GM12891 (cell line): ENCODE measurements around the gene YARS1.

ENCODE experiments used
- PAX5 ChIP-seq: IDR thresholded peaks from 2 replicates; pipeline ENCODE4 v1.6.1; 2011; ENCODE audit warnings: low read length, moderate library complexity, mild to moderate bottlenecking; ENCODE audit not compliant: insufficient read depth, severe bottlenecking
- POLR2A ChIP-seq: IDR thresholded peaks from 2 replicates; pipeline ENCODE4 v1.6.1; 2011; ENCODE audit warnings: low read depth, low read length, control low read depth
- POU2F2 ChIP-seq: IDR thresholded peaks from 2 replicates; pipeline ENCODE4 v1.6.1; 2011; ENCODE audit warnings: low read depth, mild to moderate bottlenecking, control low read depth, low read length, moderate library complexity

GRCh38 chr1:32758177-32758794 lies 58.9 kb downstream of the YARS1 start:
- TF ChIP-seq POLR2A: no peak
- no peak for TF ChIP-seq POU2F2
- no peak for TF ChIP-seq PAX5
